ENCODE results near the gene GNB1. TPM values are rescaled to one million over a fixed set of nuclear protein-coding genes. Genes with fewer than 3 reads are reported as not detected.

Gene GNB1
- total and polyA plus RNA-seq, 10 of the 15 experiments (the other 5 are each of a cell fraction or from before 2014, with no cell fraction given): 23.0 to 392 (median 93.9) TPM

DNA sequence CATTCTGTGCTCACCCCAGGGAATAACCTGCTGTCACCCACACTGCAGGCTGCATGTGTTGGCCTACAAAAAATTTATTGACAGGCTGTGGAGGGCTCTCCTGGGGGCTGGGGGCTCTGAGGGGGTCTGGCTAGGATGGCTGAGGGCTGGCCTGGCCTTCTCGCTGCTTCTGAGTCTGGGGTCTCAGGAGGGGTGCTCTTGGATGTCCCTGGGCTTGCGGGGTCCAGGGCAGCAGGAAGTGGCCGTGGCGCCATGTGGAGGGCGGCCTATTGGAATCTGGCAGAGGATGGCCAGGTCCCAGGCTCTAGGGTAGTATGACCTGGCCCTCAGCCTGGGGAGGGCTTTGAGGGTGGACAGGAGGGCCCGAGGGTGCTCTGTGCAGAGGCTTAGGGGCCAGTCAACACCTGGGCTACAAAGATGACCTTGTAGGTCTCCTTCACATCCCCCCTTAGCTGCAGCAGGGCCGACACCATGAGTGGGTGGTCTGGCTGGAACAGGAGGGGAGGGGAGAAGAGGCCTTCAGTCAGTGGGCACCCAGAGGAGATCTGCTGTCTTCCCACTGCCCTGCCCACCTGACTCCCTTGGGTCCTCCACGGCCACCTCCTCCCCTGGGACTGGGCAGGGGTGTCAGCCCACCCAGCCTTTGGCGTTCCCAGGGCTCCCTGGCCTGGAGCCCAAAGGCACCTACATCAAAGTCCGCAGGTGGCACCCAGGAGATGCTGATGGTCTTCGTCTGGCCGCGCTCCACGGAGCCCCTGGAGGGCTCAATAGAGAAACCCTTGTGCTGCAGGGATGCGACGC is 31.2 kb upstream of the GNB1 start (continued):
- TF ChIP-seq, protein P1, sequence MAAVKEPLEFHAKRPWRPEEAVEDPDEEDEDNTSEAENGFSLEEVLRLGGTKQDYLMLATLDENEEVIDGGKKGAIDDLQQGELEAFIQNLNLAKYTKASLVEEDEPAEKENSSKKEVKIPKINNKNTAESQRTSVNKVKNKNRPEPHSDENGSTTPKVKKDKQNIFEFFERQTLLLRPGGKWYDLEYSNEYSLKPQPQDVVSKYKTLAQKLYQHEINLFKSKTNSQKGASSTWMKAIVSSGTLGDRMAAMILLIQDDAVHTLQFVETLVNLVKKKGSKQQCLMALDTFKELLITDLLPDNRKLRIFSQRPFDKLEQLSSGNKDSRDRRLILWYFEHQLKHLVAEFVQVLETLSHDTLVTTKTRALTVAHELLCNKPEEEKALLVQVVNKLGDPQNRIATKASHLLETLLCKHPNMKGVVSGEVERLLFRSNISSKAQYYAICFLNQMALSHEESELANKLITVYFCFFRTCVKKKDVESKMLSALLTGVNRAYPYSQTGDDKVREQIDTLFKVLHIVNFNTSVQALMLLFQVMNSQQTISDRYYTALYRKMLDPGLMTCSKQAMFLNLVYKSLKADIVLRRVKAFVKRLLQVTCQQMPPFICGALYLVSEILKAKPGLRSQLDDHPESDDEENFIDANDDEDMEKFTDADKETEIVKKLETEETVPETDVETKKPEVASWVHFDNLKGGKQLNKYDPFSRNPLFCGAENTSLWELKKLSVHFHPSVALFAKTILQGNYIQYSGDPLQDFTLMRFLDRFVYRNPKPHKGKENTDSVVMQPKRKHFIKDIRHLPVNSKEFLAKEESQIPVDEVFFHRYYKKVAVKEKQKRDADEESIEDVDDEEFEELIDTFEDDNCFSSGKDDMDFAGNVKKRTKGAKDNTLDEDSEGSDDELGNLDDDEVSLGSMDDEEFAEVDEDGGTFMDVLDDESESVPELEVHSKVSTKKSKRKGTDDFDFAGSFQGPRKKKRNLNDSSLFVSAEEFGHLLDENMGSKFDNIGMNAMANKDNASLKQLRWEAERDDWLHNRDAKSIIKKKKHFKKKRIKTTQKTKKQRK (IDR thresholded peaks at IDR 0.05; ENCODE audit: low read depth, low read length): no peak
- TF ChIP-seq MEF2B (IDR thresholded peaks at IDR 0.05; ENCODE audit: partially characterized antibody, poor library complexity, severe bottlenecking) (no peak), MTA3 (IDR thresholded peaks at IDR 0.05; ENCODE audit: borderline replicate concordance, low read length) (no peak)

DNA sequence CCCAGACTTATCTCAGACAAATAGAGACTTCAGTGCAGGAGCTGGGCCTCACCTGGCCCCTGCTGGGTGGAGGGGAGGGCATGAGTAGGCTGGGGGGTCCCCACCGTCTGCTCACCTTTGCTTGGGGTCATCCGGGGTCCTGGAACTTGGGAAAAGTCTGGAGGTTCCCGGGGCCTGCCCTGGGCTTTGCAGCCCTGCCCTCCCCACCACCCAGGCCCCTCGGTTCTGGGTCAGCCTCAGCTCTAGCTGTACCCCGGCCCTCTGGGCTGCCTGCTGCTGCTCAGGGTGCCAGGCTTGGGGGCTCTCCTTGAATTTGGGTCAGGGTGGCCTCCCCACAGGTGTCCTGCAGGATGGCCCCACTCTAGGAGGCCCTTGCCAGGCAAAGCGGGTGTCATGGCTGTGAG is 30.6 kb upstream of the GNB1 start:
- peaks cover 0 to 2% of the 10 kb centered on the region in 2 experiments; a peak in 1 of 4 replicates for H3K27me3 ChIP-seq (replicated peaks in 1 of 2; ENCODE audit: control insufficient read depth in 2 of 2, insufficient read depth in 2 of 2, low read length in 1 of 2)
- peaks cover 7% of the 10 kb centered on the region for H3K4me1 ChIP-seq (ENCODE audit: control insufficient read depth, insufficient read depth, low read length)
- WGBS (ENCODE audit: insufficient coverage, insufficient replicate concordance, low lambda C conversion rate, missing lambda C conversion rate): 30% methylated on average over 6 of the region's 6 CpGs
- no peak overlapping the region for H3K27ac ChIP-seq (ENCODE audit: control insufficient read depth, insufficient read depth)
- ChIA-PET POLR2A (no interaction called here), RAD21 (ENCODE audit: unreplicated experiment) (no interaction called here), SMC1A (ENCODE audit: uncharacterized antibody, unreplicated experiment) (no interaction called here), CTCF (no interaction called here)
- no TSS peak for BruUV-seq (replicated peaks)
- FAIRE-seq (no peak), DNase-seq (ENCODE audit: low read depth, low spot score) (no peak), ATAC-seq (no peak)
- no peak overlapping the region for H3K4me2 ChIP-seq (ENCODE audit: control insufficient read depth, insufficient read depth)
- TF ChIP-seq TAF1 (IDR thresholded peaks at IDR 0.05; ENCODE audit: borderline replicate concordance, low read depth, low read length) (no peak), BACH1 (IDR thresholded peaks at IDR 0.05; ENCODE audit: borderline replicate concordance) (no peak), ATF7 (IDR thresholded peaks at IDR 0.05; ENCODE audit: low read depth) (no peak), IRF4 (IDR thresholded peaks at IDR 0.05; ENCODE audit: low read depth, low read length) (no peak), LARP7 (IDR thresholded peaks at IDR 0.05) (no peak)
- TF ChIP-seq, protein P2, sequence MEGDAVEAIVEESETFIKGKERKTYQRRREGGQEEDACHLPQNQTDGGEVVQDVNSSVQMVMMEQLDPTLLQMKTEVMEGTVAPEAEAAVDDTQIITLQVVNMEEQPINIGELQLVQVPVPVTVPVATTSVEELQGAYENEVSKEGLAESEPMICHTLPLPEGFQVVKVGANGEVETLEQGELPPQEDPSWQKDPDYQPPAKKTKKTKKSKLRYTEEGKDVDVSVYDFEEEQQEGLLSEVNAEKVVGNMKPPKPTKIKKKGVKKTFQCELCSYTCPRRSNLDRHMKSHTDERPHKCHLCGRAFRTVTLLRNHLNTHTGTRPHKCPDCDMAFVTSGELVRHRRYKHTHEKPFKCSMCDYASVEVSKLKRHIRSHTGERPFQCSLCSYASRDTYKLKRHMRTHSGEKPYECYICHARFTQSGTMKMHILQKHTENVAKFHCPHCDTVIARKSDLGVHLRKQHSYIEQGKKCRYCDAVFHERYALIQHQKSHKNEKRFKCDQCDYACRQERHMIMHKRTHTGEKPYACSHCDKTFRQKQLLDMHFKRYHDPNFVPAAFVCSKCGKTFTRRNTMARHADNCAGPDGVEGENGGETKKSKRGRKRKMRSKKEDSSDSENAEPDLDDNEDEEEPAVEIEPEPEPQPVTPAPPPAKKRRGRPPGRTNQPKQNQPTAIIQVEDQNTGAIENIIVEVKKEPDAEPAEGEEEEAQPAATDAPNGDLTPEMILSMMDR (IDR thresholded peaks at IDR 0.05 in 2 of 3, conservative IDR thresholded peaks at IDR 0.05 in 1 of 3; ENCODE audit: control insufficient read depth in 2 of 3, extremely low read depth in 1 of 3, insufficient read depth in 1 of 3, low read depth in 3 of 3, low read length in 3 of 3): no peak
- H3K4me3 ChIP-seq: no peak overlapping the region
- H3K9me3 ChIP-seq (replicated peaks; ENCODE audit: control insufficient read depth, insufficient read depth, low read length): no peaks in the 10 kb centered on the region
- H3K9ac ChIP-seq (ENCODE audit: control insufficient read depth, insufficient read depth, low read length): no peak overlapping the region
- no peaks in the 10 kb centered on the region for H4K20me1 ChIP-seq (ENCODE audit: control insufficient read depth, insufficient read depth)
- in situ Hi-C loops (cut with MboI) (no loop called here), intact Hi-C loops (cut with micrococcal nuclease; ENCODE audit: unreplicated experiment) (no loop called here)
- no peaks in the 10 kb centered on the region for H3K36me3 ChIP-seq (ENCODE audit: control insufficient read depth in 2 of 2, insufficient read depth in 2 of 2, low read length in 1 of 2)
- no peaks in the 10 kb centered on the region for H3K79me2 ChIP-seq (ENCODE audit: control insufficient read depth, insufficient read depth, low read length)
- no peak overlapping the region for H2AFZ ChIP-seq (ENCODE audit: control insufficient read depth, low read depth, low read length)

All from GM12878 (cell line).